Loucy (cell line): ENCODE data around the gene HIF1AN.

Experiments used
- CTCF ChIP-seq: fragments of 200-600 bp; sonication (generic); conservative IDR thresholded peaks from 2 replicates; pipeline ENCODE4 v1.5.1; 2014; ENCODE audit warnings: mild to moderate bottlenecking, antibody characterized with exemption, low read length
- EZH2phosphoT487 ChIP-seq: fragments of 200-600 bp; IDR thresholded peaks from 2 replicates; pipeline ENCODE4 v1.6.1; 2018; ENCODE audit warnings: antibody characterized with exemption, mild to moderate bottlenecking, moderate library complexity, borderline replicate concordance

GRCh38 chr10:100575585-100576281, 40.0 kb downstream of the HIF1AN start:
- TF ChIP-seq CTCF (no peak), EZH2phosphoT487 (no peak)
